HUDEP-2 (cell line): ENCODE measurements around the gene FAM78B.

Experiments
- DNase-seq, 76 experiments: peaks; one replicate each; lab custom pipeline; 2025; ENCODE audit not compliant: unreplicated experiment in 76 of 76; lab: John Stamatoyannopoulos, UW

Gene FAM78B

DNA sequence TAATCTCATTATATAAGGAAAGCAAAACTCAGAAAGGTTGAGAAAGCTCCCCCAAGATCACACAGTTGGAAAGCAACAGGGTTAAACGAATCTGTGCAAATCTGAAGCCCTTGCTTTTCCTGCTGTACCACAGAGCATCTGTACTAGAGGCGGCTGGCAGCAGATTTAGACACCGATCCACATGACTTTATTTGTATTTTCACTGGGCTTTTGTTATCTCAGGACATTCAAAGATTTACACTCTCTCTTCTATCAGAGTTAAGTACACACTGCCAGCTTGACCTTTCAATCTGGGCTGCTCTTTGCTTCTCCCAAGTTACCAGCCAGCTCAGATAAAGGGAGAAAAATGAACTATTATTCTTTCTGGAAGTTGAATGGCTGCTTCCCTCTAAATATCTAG lies 146.6 kb downstream of the FAM78B start:
- no peak for DNase-seq
